ENCODE measurements around the gene SLC2A5.

The SLC2A5 gene

GRCh38 chr1:9088807-9089206 lies 19.4 kb upstream of the SLC2A5 start:
- DNase-seq (ENCODE audit: low read depth): no peak

- DNase-seq (ENCODE audit: low read depth): no peak
These were observed 18.1 kb upstream of the SLC2A5 start for GRCh38 chr1:9087411-9088125.

- no peak for DNase-seq (ENCODE audit: low read depth)
These were observed 17.4 kb upstream of the SLC2A5 start for GRCh38 chr1:9086796-9087195.

GRCh38 chr1:9086045-9086444 lies 16.6 kb upstream of the SLC2A5 start:
- DNase-seq (ENCODE audit: low read depth): no peak

- DNase-seq (ENCODE audit: low read depth): no peak
These were observed 16.0 kb upstream of the SLC2A5 start for GRCh38 chr1:9085306-9085940.

GRCh38 chr1:9084906-9085305 lies 15.5 kb upstream of the SLC2A5 start:
- no peak for DNase-seq (ENCODE audit: low read depth)

GRCh38 chr1:9081473-9081872 lies 12.0 kb upstream of the SLC2A5 start:
- DNase-seq (ENCODE audit: low read depth): no peak

GRCh38 chr1:9080705-9081291 lies 11.4 kb upstream of the SLC2A5 start:
- DNase-seq (ENCODE audit: low read depth): no peak

GRCh38 chr1:9079988-9080704 lies 10.7 kb upstream of the SLC2A5 start:
- no peak for DNase-seq (ENCODE audit: low read depth)

- DNase-seq (ENCODE audit: low read depth): no peak
These were observed 9.5 kb upstream of the SLC2A5 start for GRCh38 chr1:9078752-9079500.

- no peak for DNase-seq (ENCODE audit: low read depth)
These were observed 8.7 kb upstream of the SLC2A5 start for GRCh38 chr1:9078015-9078751.

- DNase-seq (ENCODE audit: low read depth): no peak
These were observed 5.6 kb upstream of the SLC2A5 start for GRCh38 chr1:9075022-9075421.

- no peak for DNase-seq (ENCODE audit: low read depth)
These were observed 3.7 kb upstream of the SLC2A5 start for GRCh38 chr1:9073143-9073542.

- DNase-seq (ENCODE audit: low read depth): no peak
These were observed 2.3 kb upstream of the SLC2A5 start for GRCh38 chr1:9071554-9072235.

GRCh38 chr1:9070486-9070885 lies 1.1 kb upstream of the SLC2A5 start:
- no peak for DNase-seq (ENCODE audit: low read depth)

- DNase-seq (ENCODE audit: low read depth): no peak
These were observed 482 bp downstream of the SLC2A5 start for GRCh38 chr1:9068981-9069325.

- DNase-seq (ENCODE audit: low read depth): peak; percentile 59
These were observed 2.3 kb downstream of the SLC2A5 start for GRCh38 chr1:9066945-9067807.

- no peak for DNase-seq (ENCODE audit: low read depth)
These were observed 4.2 kb downstream of the SLC2A5 start for GRCh38 chr1:9065213-9065751.

GRCh38 chr1:9062846-9063245 lies 6.6 kb downstream of the SLC2A5 start:
- DNase-seq (ENCODE audit: low read depth): no peak

GRCh38 chr1:9062021-9062471 lies 7.4 kb downstream of the SLC2A5 start:
- DNase-seq (ENCODE audit: low read depth): no peak
